Ovary (tissue), 9 donors: ENCODE measurements around the gene SPATA9. TPM values are rescaled to one million over a fixed set of nuclear protein-coding genes. Genes with fewer than 3 reads are reported as not detected.

Experiments used
- DNase-seq, 5 donors: peaks; one replicate each; pipeline ENCODE4 v3.0.0-alpha.2; 2019 to 2020
- H3K27ac ChIP-seq, 2 donors: fragments of 200-600 bp; one replicate each; pipeline versions ENCODE4 v1.5.1 to v1.8.0; 2019 to 2022
- H3K27me3 ChIP-seq: fragments of 200-600 bp; one replicate; pipeline ENCODE4 v1.8.0; 2022
- H3K36me3 ChIP-seq: fragments of 200-600 bp; sonication (generic); one replicate; pipeline ENCODE4 v1.5.1; 2019
- H3K4me1 ChIP-seq: one replicate; pipeline ENCODE4 v1.8.1; 2013; ENCODE audit warnings: mild to moderate bottlenecking, moderate library complexity; ENCODE audit not compliant: insufficient read depth
- H3K4me3 ChIP-seq: fragments of 200-600 bp; sonication (generic); one replicate; pipeline ENCODE4 v1.5.1; 2017
- H3K9me3 ChIP-seq, 2 donors: fragments of 200-600 bp in 1 of 2; sonication (generic) in 1 of 2; one replicate each; pipeline versions ENCODE4 v1.5.1 to v1.8.1; 2013 to 2019; ENCODE audit warnings: mild to moderate bottlenecking in 1 of 2, moderate library complexity in 1 of 2
- CTCF ChIP-seq, 3 donors: fragments of 450-650 bp in 2 of 3; fragments of 200-600 bp in 1 of 3; IDR thresholded peaks; one replicate each; pipeline versions ENCODE4 v1.5.1 to v1.8.0; 2016 to 2022; ENCODE audit warnings: antibody characterized with exemption in 3 of 3, mild to moderate bottlenecking in 1 of 3
- EP300 ChIP-seq: sonication (generic); formaldehyde crosslinking; IDR thresholded peaks from one replicate; pipeline ENCODE4 v1.6.1; 2017; ENCODE audit warnings: antibody characterized with exemption
- POLR2A ChIP-seq: fragments of 450-650 bp; IDR thresholded peaks from one replicate; pipeline ENCODE4 v1.6.1; 2017; ENCODE audit warnings: antibody characterized with exemption, mild to moderate bottlenecking, moderate library complexity
- WGBS, 3 donors: extraction: QIAGEN DNeasy Blood & Tissue Kit in 1 of 3; methylation state at CpG; one replicate each; pipeline versions ENCODE4 v1.1.5 to v1.1.7; 2013 to 2017; 5-methylcytosine and 5-hydroxymethylcytosine counted together
- intact Hi-C, 4 donors: fragments of 100-400 bp; cut with DNase I; formaldehyde crosslinking; loops; one replicate each; pipeline versions ENCODE4 v1.11.0 to v1.15.1; 2022 to 2023
- polyA plus RNA-seq, 2 donors: library from polyadenylated mRNA; stranded (reverse); fragments of 200-250 nt in 1 of 2; fragments of 350-450 nt in 1 of 2; fragmentation: Illumina TruSeq in 1 of 2; extraction: RNeasy Lipid Tissue Mini Kit (QIAGEN cat#74804) in 1 of 2; gene quantifications; one replicate each; pipeline ENCODE4 v1.2.3, GENCODE V29; 2013 to 2014
- total RNA-seq, 7 donors: library from RNA; depleted of rRNA in 2 of 7; stranded (reverse); fragments of >200 nt in 2 of 7; fragmentation: NEBNext Ultra II Directional in 3 of 7; extraction: Animal tissue kit (Norgen Biotek cat#: 25700) in 3 of 7; gene quantifications; one replicate each; pipeline versions ENCODE4 v1.1.0 to v1.2.4, GENCODE V29; 2016 to 2023
- donor health status: DM: no; HTN: no; CAD: no; lungs with moderate emphysema.
- donor health status: DM: no; HTN: no; CAD: no.
- donor health status: Bipolar disorder and iron deficiency.
- donor health status: DM: yes; HTN: yes; CAD: no.
- donor health status: DM: no; HTN: no; CAD: no.
- donor health status: DM: yes; HTN: yes; CAD: no.

Gene SPATA9
- total and polyA plus RNA-seq, 9 donors: 0.46 to 1.7 (median 0.89) TPM

DNA sequence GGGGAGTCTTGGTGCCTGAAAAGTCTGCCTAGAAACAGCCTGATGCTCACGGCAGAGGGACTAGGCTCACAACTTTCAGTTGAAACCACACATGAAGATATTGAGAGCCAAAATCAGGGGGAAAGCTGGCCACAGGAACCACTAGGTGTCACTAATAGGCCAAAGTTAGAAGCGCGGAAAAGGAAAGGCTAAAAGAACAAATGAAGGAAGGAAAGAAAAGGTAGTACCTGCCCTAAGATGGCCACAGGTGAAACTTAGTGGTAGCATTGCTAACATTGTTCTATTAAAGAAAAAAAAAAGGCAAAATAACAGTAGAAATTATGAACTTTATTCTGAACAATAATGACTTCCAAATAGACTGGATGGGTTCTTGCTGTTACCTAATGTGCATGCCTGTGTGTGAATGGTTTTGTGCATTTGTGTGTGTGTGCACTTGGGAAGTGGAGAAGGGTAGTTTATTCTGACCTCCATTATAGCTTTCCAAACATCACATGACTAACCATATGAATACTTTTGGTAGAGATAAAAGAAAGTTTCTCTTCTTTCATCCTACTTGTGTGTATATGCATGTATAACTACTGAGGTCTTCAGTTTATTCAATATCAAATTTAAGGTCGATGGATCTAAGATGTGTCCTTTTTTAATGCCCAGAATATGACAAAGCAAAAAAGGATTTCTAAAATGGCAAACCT, 38.3 kb downstream of the SPATA9 start:
- H3K36me3 ChIP-seq: no peaks in the 10 kb centered on the region
- H3K27me3 ChIP-seq: no peaks in the 10 kb centered on the region
- H3K4me3 ChIP-seq: no peak overlapping the region
- TF ChIP-seq CTCF (IDR thresholded peaks at IDR 0.05): peak; percentile 61 to 79 (median 69)
- no peak for TF ChIP-seq POLR2A
- DNase-seq: peak in 4 of 5 donors; percentile 33 to 62 (median 38)
- H3K9me3 ChIP-seq: no peaks in the 10 kb centered on the region
- peak overlapping the region in 1 of 2 donors; percentile 45 for H3K27ac ChIP-seq
- intact Hi-C loops: loop anchor here (5.0 to 10.0 kb wide), 6 partner anchors 88 to 1520 kb away; partner anchors contain the start of gene RHOBTB3 (in 2 of the 4)
- no peaks in the 10 kb centered on the region for H3K4me1 ChIP-seq
- WGBS, 3 donors: 9 to 13% (median 11%) methylated on average over 4 of the region's 4 CpGs

DNA sequence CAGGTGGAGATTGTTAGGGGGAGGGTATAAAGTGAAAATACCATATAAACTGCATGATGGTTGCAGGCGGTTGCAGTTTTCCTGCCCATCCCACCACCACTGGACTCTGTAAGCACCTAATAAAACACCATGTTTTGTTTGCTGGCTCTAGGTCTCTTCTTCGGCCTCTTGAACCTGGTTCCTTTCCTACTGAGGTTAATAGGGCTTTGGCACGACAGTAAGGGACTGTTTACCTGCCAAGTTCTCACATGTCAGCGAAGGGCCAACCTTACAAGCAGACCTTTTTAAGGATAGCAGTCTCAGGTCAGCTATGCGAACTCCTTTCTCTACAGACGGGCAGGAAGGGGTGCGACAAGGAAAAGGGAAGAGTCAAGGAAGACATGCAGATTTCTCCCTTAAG, 39.6 kb downstream of the SPATA9 start:
- TF ChIP-seq POLR2A: no peak
- no peak for TF ChIP-seq EP300
- no peak for TF ChIP-seq CTCF (IDR thresholded peaks at IDR 0.05)
- DNase-seq: no peak
- Histone ChIP-seq H3K4me3 (no peak overlapping the region), H3K27me3 (no peaks in the 10 kb centered on the region), H3K9me3 (no peaks in the 10 kb centered on the region), H3K36me3 (no peaks in the 10 kb centered on the region), H3K27ac (no peak overlapping the region), H3K4me1 (no peaks in the 10 kb centered on the region)
- intact Hi-C loops: loop anchor here (5.0 to 10.0 kb wide), 4 partner anchors 92 to 1522 kb away; partner anchors contain the start of gene RHOBTB3 (in 1 of the 4)
- 85 to 87% (median 85%) methylated on average over 7 of the region's 7 CpGs for WGBS, 3 donors

DNA sequence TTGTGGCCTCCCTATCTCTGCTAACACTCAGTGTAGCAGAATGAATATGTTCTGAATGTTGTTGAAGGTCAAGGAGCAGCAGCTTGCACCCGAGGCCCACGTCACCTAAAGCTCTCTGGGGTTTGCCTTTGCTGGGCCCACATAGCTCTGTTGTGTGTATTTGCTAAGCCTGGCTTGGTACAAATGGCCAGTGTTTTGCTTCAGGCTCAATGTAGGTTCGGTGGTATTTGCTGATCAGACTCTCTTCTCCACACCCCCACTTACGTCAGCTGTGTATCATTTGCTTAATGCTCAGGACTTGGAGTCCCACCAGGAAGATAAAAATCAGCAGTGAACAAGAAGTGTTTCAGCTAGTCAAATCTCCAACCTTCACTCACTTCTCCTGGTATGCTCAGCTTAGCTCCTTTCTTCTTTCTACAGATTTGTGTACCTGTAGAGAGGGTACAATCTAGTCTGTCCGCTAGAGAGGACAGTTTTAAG, 41.0 kb downstream of the SPATA9 start:
- Histone ChIP-seq H3K9me3 (no peaks in the 10 kb centered on the region), H3K27ac (no peak overlapping the region), H3K36me3 (no peaks in the 10 kb centered on the region), H3K4me1 (no peaks in the 10 kb centered on the region), H3K4me3 (no peak overlapping the region), H3K27me3 (no peaks in the 10 kb centered on the region)
- DNase-seq: no peak
- intact Hi-C loops: loop anchor here (5.0 to 10.0 kb wide), 4 partner anchors 93 to 1523 kb away; partner anchors contain the start of gene RHOBTB3 (in 1 of the 4)
- whole genome bisulfite sequencing, 3 donors: 65 to 76% (median 69%) methylated on average over 5 of the region's 5 CpGs
- TF ChIP-seq CTCF (IDR thresholded peaks at IDR 0.05) (no peak), EP300 (no peak), POLR2A (no peak)

- no peaks in the 10 kb centered on the region for H3K27me3 ChIP-seq
- WGBS, 3 donors: 71 to 82% (median 80%) methylated on average over 3 of the region's 3 CpGs
- H3K9me3 ChIP-seq: no peaks in the 10 kb centered on the region
- intact Hi-C loops: no loop called here
- DNase-seq: no peak
- no peak overlapping the region for H3K4me3 ChIP-seq
- no peak for TF ChIP-seq CTCF (IDR thresholded peaks at IDR 0.05)
- TF ChIP-seq POLR2A: no peak
- no peak for TF ChIP-seq EP300
- H3K4me1 ChIP-seq: no peaks in the 10 kb centered on the region
- no peak overlapping the region for H3K27ac ChIP-seq
- H3K36me3 ChIP-seq: no peaks in the 10 kb centered on the region
Measured at GRCh38 chr5:95638632-95639031, 44.2 kb downstream of the SPATA9 start.
